ENCODE data around the gene NACC2. TPM values are rescaled to one million over a fixed set of nuclear protein-coding genes. Genes with fewer than 3 reads are reported as not detected.
A peak's percentile ranks its signal among the peaks of the same experiment; 100 is the strongest.
"Not testable (repeated sequence)": the region's sequence is repeated elsewhere in the genome, so short reads cannot be mapped to it uniquely, and the experiment has no call there.

Gene NACC2
- total RNA-seq, 1 experiment from 2014 or later = not detected

DNA sequence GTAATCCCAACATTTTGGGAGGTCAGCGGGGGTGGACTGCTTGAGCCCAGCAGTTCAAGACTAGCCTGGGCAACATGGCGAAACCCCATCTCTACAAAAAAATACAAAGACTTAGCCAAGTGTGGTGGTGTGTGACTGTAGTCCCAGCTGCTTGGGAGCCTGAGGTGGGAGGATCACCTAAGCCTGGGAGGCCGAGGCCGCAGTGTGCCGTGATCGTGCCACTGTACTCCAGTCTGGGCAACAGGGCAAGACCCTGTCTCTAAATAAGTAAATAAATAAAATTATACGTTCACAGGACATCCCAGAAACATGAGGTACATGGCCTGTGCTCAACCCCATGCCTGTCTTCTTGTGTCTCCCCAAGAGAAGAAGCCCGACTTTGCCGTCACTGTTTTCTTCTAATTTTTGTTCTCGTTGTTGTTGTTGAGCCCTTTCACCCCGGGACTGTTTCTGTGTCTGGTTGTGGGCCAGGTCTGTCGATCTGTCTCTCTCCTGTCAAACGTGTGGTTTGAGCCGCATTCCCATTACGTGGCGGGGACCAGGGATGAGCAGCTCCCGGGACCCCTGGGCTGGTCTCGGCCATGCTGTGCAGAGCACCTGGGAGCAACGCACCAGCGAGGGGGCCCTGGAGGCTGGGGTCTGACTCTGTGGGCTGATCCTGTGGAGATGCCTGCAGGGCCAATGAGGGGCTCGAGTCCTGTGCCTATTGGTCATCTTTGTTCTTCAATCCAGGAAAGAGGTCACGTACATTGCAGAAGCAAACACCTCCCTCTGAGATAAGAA is 32.2 kb downstream of the NACC2 start:
- Histone ChIP-seq H3K4me2 (ENCODE audit: low read depth, low read length, poor library complexity, severe bottlenecking) (no peak overlapping the region), H3K4me3 (ENCODE audit: low read length) (no peak overlapping the region), H4K20me1 (ENCODE audit: insufficient read depth, low read depth, low read length) (peaks cover 7% of the 10 kb centered on the region; the same call in 1 of the 2 replicates), H3K79me2 (ENCODE audit: low read length) (no peaks in the 10 kb centered on the region), H3K9me2 (replicated peaks; ENCODE audit: insufficient read depth, low read length) (no peaks in the 10 kb centered on the region), H3K9me3 (ENCODE audit: low read length) (no peaks in the 10 kb centered on the region), H3K27ac (ENCODE audit: low read length) (no peak overlapping the region), H3K4me1 (ENCODE audit: low read length) (peaks cover 11% of the 10 kb centered on the region), H2AFZ (ENCODE audit: low read length) (no peak overlapping the region), H3K36me3 (ENCODE audit: insufficient read depth, low read length) (no peaks in the 10 kb centered on the region), H3K9ac (ENCODE audit: low read length) (no peak overlapping the region), H3K27me3 (ENCODE audit: low read length) (peaks cover 6% of the 10 kb centered on the region; the same call in 1 of the 2 replicates)
- DNase-seq = no peak

DNA sequence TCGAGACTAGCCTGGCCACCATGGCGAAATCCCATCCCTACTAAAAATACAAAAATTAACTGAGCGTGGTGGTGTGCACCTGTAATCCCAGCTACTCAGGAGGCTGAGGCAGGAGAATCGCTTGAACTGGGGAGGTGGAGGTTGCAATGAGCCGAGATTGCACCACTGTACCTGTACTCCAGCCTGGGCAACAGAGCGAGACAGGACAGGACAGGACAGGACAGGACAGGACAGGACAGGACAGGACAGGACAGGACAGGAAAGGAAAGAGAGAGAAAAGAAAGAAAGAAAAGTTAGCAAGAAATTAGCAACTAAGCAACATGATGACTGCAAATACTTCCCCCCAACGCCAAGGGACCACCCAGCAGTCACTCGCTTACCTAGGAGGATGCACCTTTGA is 33.2 kb downstream of the NACC2 start:
- H3K4me2 ChIP-seq (ENCODE audit: low read depth, low read length, poor library complexity, severe bottlenecking); DNase-seq; H3K9me3 ChIP-seq (ENCODE audit: low read length); H3K36me3 ChIP-seq (ENCODE audit: insufficient read depth, low read length); H3K9me2 ChIP-seq (replicated peaks; ENCODE audit: insufficient read depth, low read length); H3K9ac ChIP-seq (ENCODE audit: low read length); H4K20me1 ChIP-seq (ENCODE audit: insufficient read depth, low read depth, low read length); H3K27me3 ChIP-seq (ENCODE audit: low read length); H3K4me3 ChIP-seq (ENCODE audit: low read length); H2AFZ ChIP-seq (ENCODE audit: low read length); H3K79me2 ChIP-seq (ENCODE audit: low read length); H3K27ac ChIP-seq (ENCODE audit: low read length): not testable (repeated sequence)
- H3K4me1 ChIP-seq (ENCODE audit: low read length) = peaks cover 20% of the 10 kb centered on the region

DNA sequence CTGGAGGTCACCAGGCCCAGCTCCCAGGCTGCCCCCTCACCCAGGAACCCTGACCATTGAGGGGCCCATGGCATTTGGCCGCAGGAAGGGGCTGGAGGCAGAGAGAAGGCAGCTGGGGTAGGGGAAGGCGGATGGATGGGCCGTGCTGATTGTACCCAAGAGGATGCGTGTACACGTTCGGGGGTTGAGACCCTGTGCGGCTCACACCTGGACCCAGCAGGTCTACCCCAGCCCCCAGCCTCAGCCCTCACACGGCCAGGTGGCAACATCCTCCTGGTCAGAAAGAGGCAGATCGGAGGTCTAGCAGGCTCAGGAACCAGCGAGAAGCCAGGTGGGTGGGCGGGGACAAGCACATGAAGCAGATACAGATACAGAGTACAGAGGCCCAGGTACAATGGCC is 33.7 kb downstream of the NACC2 start:
- Histone ChIP-seq H4K20me1 (ENCODE audit: insufficient read depth, low read depth, low read length) (peaks cover 11% of the 10 kb centered on the region; the same call in 1 of the 2 replicates), H3K9me3 (ENCODE audit: low read length) (no peaks in the 10 kb centered on the region), H3K9me2 (replicated peaks; ENCODE audit: insufficient read depth, low read length) (no peaks in the 10 kb centered on the region), H3K4me2 (ENCODE audit: low read depth, low read length, poor library complexity, severe bottlenecking) (no peak overlapping the region), H3K4me3 (ENCODE audit: low read length) (no peak overlapping the region), H3K27ac (ENCODE audit: low read length) (no peak overlapping the region), H3K79me2 (ENCODE audit: low read length) (no peaks in the 10 kb centered on the region), H2AFZ (ENCODE audit: low read length) (no peak overlapping the region), H3K4me1 (ENCODE audit: low read length) (peaks cover 25% of the 10 kb centered on the region), H3K27me3 (ENCODE audit: low read length) (peaks cover 6% of the 10 kb centered on the region; the same call in 1 of the 2 replicates), H3K36me3 (ENCODE audit: insufficient read depth, low read length) (no peaks in the 10 kb centered on the region), H3K9ac (ENCODE audit: low read length) (no peak overlapping the region)
- DNase-seq = no peak

DNA sequence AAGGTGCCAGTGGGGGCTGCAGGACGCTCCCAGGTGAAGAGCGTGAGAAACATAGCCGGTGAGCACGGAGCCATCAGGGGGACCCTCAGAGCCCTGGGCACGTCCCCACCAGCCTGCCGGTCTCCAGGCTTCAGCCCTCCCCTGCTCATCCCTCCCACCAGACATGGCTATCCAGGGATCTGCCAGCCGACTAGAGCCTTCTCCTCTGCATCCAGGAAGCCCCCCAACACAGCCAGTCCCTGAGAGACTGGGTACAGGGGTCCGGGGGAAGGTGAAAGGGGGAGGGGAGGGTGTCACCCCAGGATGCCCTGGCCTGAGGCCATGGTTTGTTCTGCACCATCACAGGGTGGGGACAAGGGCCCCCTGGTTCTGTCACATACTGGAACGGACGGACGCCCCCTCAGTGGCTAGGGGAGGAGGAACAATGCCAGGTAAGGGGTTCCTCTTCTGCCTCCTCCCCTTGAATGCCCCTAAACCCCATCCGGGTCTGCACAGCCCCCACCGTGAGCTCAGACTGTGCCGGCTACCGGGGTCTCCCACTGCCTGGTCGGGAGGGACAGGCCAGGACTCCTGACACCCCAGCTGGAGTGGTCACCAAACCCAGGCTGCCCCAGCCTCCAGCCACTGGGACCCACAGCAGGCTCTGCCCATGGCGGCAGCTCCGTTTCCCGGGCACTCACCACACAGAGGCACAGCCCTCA is 34.3 kb downstream of the NACC2 start:
- H3K36me3 ChIP-seq (ENCODE audit: insufficient read depth, low read length) = no peaks in the 10 kb centered on the region
- peaks cover 11% of the 10 kb centered on the region; the same call in 1 of the 2 replicates for H4K20me1 ChIP-seq (ENCODE audit: insufficient read depth, low read depth, low read length)

DNA sequence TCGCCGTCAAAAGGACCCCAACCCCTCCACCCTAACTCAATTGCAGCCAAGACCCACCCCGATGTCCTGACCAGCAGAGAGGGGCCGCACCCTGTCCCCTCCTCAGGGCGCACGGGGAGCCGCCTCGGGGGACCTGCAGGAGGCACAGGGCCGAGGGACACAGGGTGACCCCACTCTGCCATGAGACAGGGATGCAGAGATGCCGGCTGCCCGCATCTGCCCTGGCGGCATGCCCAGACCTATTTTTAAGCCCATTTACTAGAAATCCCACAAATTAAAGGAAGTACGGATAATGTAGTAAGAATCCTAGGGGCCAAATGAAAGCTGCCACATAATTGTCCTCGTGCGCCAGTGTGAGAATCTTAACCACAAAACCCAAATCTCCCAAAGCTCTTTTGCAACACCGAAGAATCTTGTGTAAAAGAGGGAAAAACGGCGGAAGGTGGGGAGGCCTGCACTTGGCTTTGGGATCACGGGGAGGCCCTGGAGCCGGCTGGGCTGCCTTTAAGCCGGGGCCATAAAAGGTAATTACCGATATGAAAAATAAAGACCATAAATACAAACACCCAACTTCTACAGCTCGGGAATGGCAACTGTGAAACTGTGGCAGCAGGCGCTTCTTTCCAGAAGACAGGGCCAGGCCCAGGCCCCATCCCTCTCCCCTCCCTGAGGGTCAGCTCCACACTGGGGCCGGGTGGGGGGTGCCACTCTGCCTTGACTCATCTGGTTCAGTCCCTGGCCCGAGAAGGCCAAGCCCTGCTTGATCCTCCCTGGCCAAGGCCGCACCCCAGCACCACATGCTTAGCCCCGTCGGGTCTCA is 35.0 kb downstream of the NACC2 start:
- no peak overlapping the region for H2AFZ ChIP-seq (ENCODE audit: low read length)
- H3K4me3 ChIP-seq (ENCODE audit: low read length) = no peak overlapping the region
- H3K4me2 ChIP-seq (ENCODE audit: low read depth, low read length, poor library complexity, severe bottlenecking) = no peak overlapping the region
- DNase-seq = no peak
- H3K36me3 ChIP-seq (ENCODE audit: insufficient read depth, low read length) = no peaks in the 10 kb centered on the region
- peaks cover 6% of the 10 kb centered on the region; the same call in 1 of the 2 replicates for H3K27me3 ChIP-seq (ENCODE audit: low read length)
- H3K9ac ChIP-seq (ENCODE audit: low read length) = no peak overlapping the region
- H3K79me2 ChIP-seq (ENCODE audit: low read length) = no peaks in the 10 kb centered on the region
- no peaks in the 10 kb centered on the region for H3K9me2 ChIP-seq (replicated peaks; ENCODE audit: insufficient read depth, low read length)
- H3K9me3 ChIP-seq (ENCODE audit: low read length) = no peaks in the 10 kb centered on the region
- H3K4me1 ChIP-seq (ENCODE audit: low read length) = peaks cover 37% of the 10 kb centered on the region
- no peak overlapping the region for H3K27ac ChIP-seq (ENCODE audit: low read length)
- H4K20me1 ChIP-seq (ENCODE audit: insufficient read depth, low read depth, low read length) = peaks cover 11% of the 10 kb centered on the region; the same call in 1 of the 2 replicates

More for the DNA sequence above, 34.3 kb downstream of the NACC2 start:
- Histone ChIP-seq H3K9me3 (ENCODE audit: low read length) (no peaks in the 10 kb centered on the region), H3K4me3 (ENCODE audit: low read length) (no peak overlapping the region), H3K4me1 (ENCODE audit: low read length) (peaks cover 31% of the 10 kb centered on the region), H3K27ac (ENCODE audit: low read length) (no peak overlapping the region), H3K79me2 (ENCODE audit: low read length) (no peaks in the 10 kb centered on the region), H3K9me2 (replicated peaks; ENCODE audit: insufficient read depth, low read length) (no peaks in the 10 kb centered on the region), H3K27me3 (ENCODE audit: low read length) (peaks cover 6% of the 10 kb centered on the region; the same call in 1 of the 2 replicates), H2AFZ (ENCODE audit: low read length) (no peak overlapping the region), H3K4me2 (ENCODE audit: low read depth, low read length, poor library complexity, severe bottlenecking) (no peak overlapping the region), H3K9ac (ENCODE audit: low read length) (no peak overlapping the region)
- no peak for DNase-seq

DNA sequence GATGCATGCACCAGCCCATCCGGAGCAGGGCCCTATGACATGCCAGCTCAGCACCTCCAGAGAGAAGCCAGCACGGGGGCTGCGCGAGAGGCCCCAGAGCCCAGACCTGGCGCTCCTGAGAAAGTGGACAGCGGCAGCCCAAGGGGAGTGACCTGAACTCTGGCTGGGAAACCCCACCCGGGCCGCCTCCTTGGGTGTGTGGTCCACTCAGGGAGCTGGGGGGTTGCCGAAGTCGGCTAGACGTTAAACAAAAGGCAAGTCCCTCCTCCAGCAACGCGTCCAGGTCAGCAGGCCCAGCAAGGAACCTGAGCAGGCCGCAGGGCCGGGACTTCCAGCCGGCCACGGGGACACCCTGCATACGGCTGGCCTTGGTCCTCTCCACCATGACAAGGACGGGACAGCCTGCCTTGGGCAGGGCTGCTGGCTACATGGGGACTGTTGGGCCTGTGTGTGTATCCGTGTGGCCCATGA is 35.7 kb downstream of the NACC2 start:
- no peaks in the 10 kb centered on the region for H3K79me2 ChIP-seq (ENCODE audit: low read length)
- no peak overlapping the region for H3K4me2 ChIP-seq (ENCODE audit: low read depth, low read length, poor library complexity, severe bottlenecking)
- DNase-seq = no peak
- H3K27me3 ChIP-seq (ENCODE audit: low read length) = peaks cover 6% of the 10 kb centered on the region; the same call in 1 of the 2 replicates
- no peaks in the 10 kb centered on the region for H3K9me3 ChIP-seq (ENCODE audit: low read length)
- H3K9me2 ChIP-seq (replicated peaks; ENCODE audit: insufficient read depth, low read length) = no peaks in the 10 kb centered on the region
- no peak overlapping the region for H2AFZ ChIP-seq (ENCODE audit: low read length)
- no peak overlapping the region for H3K4me3 ChIP-seq (ENCODE audit: low read length)
- H3K4me1 ChIP-seq (ENCODE audit: low read length) = peaks cover 37% of the 10 kb centered on the region
- peaks cover 11% of the 10 kb centered on the region; the same call in 1 of the 2 replicates for H4K20me1 ChIP-seq (ENCODE audit: insufficient read depth, low read depth, low read length)
- H3K9ac ChIP-seq (ENCODE audit: low read length) = no peak overlapping the region
- no peak overlapping the region for H3K27ac ChIP-seq (ENCODE audit: low read length)
- H3K36me3 ChIP-seq (ENCODE audit: insufficient read depth, low read length) = no peaks in the 10 kb centered on the region

DNA sequence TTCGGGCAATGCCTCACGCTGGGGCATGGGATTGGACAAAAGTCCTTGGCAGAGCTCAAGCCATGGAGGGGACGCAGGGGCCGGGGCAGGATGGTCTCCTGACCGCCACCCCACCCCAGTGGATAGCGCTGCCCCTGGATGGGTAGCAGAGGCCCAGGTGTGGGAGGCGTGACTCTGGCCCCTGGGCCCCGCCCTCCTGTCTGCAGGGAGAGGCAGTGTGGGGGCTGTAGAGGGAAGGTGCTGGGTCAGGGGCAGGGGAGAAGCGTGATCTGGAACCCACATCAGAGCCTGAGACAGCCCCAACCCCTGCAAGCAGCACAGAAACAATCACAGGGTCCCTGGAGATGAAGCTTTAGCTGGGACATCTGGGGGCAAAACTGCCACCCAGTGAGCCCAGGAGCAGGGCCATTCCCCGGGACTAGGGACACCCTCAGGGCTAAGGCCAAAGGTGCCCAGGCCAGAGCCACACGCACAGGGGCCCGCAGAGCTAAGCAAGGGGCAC is 36.2 kb downstream of the NACC2 start:
- H3K4me3 ChIP-seq (ENCODE audit: low read length) = no peak overlapping the region
- H3K27ac ChIP-seq (ENCODE audit: low read length) = no peak overlapping the region
- no peak overlapping the region for H2AFZ ChIP-seq (ENCODE audit: low read length)
- no peak for DNase-seq
- H3K36me3 ChIP-seq (ENCODE audit: insufficient read depth, low read length) = no peaks in the 10 kb centered on the region
- H3K9me2 ChIP-seq (replicated peaks; ENCODE audit: insufficient read depth, low read length) = no peaks in the 10 kb centered on the region
- H3K9me3 ChIP-seq (ENCODE audit: low read length) = no peaks in the 10 kb centered on the region
- H3K27me3 ChIP-seq (ENCODE audit: low read length) = peaks cover 6% of the 10 kb centered on the region; the same call in 1 of the 2 replicates
- H3K79me2 ChIP-seq (ENCODE audit: low read length) = no peaks in the 10 kb centered on the region
- H3K4me1 ChIP-seq (ENCODE audit: low read length) = peaks cover 37% of the 10 kb centered on the region
- peak overlapping the region; percentile 69 for H3K4me2 ChIP-seq (ENCODE audit: low read depth, low read length, poor library complexity, severe bottlenecking)
- H3K9ac ChIP-seq (ENCODE audit: low read length) = no peak overlapping the region
- H4K20me1 ChIP-seq (ENCODE audit: insufficient read depth, low read depth, low read length) = peaks cover 14% of the 10 kb centered on the region; the same call in 1 of the 2 replicates

All from Karpas-422 (cell line).